GM10266 (cell line): ENCODE measurements around the gene TMBIM1.

Experiments
- DNase-seq: peaks from one replicate; pipeline ENCODE4 v3.0.0; 2012; ENCODE audit errors: extremely low spot score
- TF ChIP-seq, protein P1 (sequence below): IDR thresholded peaks from 2 replicates; pipeline ENCODE4 v1.5.1; 2012; ENCODE audit warnings: mild to moderate bottlenecking, low read depth; ENCODE audit not compliant: control insufficient read depth, insufficient read depth; ENCODE audit errors: missing control alignments

The TMBIM1 gene

DNA sequence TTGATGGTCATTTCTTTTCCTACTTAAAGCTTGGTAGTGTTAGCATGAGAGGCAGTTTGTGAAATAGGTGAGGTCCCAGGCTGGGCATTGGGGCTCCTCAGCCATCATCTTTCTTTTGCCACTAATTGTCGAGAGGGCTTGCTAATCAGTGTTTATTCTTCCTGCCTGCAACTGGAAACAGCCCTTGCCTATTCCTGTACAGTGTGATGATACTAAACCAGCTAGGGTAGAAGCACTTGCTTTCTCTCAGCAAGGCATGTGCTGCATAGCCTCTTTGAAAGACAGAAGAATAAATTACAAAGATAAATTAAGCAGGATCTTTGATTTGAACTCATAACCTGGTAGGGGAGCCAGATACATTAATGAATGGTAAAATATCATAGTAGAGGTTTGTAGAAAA lies 48.1 kb downstream of the TMBIM1 start:
- TF ChIP-seq, protein P1, sequence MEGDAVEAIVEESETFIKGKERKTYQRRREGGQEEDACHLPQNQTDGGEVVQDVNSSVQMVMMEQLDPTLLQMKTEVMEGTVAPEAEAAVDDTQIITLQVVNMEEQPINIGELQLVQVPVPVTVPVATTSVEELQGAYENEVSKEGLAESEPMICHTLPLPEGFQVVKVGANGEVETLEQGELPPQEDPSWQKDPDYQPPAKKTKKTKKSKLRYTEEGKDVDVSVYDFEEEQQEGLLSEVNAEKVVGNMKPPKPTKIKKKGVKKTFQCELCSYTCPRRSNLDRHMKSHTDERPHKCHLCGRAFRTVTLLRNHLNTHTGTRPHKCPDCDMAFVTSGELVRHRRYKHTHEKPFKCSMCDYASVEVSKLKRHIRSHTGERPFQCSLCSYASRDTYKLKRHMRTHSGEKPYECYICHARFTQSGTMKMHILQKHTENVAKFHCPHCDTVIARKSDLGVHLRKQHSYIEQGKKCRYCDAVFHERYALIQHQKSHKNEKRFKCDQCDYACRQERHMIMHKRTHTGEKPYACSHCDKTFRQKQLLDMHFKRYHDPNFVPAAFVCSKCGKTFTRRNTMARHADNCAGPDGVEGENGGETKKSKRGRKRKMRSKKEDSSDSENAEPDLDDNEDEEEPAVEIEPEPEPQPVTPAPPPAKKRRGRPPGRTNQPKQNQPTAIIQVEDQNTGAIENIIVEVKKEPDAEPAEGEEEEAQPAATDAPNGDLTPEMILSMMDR = no peak
- DNase-seq = no peak

DNA sequence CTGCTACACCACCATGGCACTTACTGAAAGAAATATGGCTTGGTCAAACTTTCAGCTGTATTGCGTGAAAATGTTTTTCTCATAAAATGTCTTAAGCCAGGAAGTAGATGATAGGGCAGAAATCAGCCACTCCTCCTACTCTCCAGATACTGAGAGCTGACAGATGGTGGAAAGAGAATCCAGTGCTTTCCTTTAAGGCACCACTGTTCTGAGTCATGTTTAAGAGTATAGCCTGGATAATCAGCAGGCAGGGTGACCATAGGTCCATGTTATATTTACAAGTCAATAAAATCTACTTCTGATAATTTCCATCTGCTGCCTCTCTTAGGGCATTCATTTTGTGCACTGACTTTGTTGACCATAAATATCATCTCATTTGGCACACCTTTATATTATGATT lies 53.4 kb downstream of the TMBIM1 start:
- no peak for DNase-seq
- TF ChIP-seq, protein P1 = no peak

DNA sequence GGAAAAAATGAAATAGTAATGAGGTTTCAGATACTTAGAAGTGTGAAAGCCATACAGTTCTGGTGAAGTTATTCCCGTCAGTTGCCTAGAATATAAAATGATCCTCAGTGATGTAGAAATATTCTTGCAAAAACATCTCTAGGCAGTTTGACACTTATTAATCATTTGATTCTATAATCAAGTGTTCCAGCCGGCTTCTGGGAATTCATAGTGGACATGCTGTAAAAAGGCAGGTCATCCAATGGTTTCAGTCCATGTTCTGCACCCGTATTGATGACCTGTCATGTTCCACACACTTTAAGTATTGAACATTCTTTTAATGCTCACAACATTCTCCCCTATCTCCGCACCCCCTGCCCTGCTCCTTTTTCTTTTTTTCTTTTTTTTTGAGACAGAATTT lies 55.5 kb downstream of the TMBIM1 start:
- TF ChIP-seq, protein P1 = no peak
- no peak for DNase-seq

DNA sequence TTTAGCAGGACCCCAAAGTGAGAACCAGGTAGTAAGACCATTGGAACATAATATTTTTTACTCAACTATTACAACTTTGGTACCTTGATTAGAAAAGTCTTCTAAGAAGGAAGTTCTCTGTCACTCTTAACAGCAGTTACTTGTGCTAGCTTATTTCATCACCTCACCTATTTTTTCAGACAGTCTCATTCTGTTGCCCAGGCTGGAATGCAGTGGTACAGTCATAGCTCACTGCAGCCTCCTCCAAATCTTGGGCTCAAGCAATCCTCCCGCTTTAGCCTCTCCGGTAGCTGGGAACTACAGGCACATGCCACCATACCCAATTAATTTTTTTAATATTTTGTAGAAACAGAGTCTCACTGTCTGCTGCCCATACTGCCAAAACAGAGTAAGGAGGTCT lies 57.3 kb downstream of the TMBIM1 start:
- TF ChIP-seq, protein P1 = no peak
- no peak for DNase-seq

DNA sequence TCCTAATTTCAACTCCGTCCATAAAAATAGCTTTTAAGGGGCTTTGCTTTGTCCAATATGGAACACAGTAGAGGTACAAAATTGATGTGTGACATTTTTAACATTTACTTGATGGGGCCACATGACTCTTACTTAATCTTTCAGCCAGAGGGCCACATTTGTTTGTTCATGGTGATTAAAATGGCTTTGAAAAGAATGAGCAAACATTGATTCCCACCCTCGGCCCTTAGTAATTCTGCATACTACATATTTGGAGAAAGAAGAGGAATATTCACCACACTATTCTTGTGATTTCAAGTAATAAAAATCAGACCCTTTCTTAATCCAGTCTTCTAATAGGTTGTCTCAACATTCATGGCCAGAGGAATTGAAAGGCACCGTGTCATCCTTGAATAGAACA lies 57.8 kb downstream of the TMBIM1 start:
- TF ChIP-seq, protein P1 = no peak
- DNase-seq = no peak

DNA sequence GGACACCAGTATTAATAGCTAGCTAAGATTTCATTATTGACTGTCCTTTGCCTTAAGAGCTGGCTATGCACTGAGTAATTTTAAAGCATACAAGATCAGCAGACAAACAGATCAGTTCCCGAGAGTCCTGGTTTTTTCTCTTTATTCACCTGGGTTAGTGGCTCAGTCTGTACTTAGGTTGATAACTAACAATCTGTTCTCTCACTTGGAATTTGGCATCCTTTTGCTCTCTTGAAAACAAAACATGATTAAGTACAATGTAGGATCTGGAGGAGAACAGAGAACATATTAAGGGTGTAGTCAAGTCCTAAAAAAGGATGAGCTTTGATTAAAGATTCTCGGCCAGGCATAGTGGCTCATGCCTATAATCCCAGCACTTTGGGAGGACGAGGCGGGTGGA lies 58.8 kb downstream of the TMBIM1 start:
- no peak for DNase-seq
- TF ChIP-seq, protein P1 = no peak

DNA sequence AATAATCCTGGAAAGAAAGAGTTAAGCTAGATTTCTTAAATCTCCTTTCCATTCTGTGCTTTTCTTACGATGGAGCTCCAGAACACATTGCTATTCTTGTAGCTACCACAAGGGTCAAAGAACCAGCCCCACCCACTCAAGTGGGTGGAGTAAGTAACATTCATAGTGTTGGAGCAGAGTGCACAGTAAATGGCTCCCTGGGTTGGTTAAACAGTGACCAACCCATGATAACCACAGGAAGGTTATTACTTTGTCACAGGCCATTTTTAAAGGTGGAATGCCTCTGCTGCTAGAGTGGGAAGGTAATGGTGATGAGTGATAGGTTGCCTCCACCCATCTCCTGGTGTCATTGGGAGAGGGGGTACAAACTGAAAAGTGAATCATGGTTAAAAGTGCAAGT lies 61.4 kb downstream of the TMBIM1 start:
- no peak for DNase-seq
- TF ChIP-seq, protein P1 = no peak
